NCI-H2227 (cell line): ENCODE measurements around the gene SIDT2.

ENCODE experiments used
- DNase-seq: peaks from one replicate; lab custom pipeline; 2025; ENCODE audit not compliant: unreplicated experiment; lab: John Stamatoyannopoulos, UW

The SIDT2 gene

DNA sequence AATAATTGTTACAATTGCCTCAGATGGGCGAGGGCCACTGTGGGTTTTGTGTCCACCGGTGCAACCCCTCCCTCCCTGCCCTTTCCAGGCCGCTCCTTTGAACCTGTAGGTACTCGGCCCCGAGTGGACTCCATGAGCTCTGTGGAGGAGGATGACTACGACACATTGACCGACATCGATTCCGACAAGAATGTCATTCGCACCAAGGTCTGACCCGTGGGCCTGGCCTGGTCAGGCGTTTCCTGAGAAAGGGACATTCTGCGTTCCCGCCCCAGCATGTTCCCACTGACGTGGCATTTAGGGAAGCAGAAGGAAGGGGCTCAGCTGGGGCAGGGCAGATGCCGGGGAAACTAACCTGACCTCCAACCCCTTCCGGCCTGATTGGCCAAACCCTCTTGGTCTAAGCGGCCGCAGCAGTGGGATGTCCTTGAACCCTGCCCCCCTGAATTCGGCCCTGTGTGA lies 10.1 kb downstream of the SIDT2 start:
- DNase-seq: no peak

- no peak for DNase-seq
These were observed 10.8 kb downstream of the SIDT2 start for GRCh38 chr11:117189191-117189940.

- DNase-seq: no peak
These were observed 11.5 kb downstream of the SIDT2 start for GRCh38 chr11:117189941-117190544.

DNA sequence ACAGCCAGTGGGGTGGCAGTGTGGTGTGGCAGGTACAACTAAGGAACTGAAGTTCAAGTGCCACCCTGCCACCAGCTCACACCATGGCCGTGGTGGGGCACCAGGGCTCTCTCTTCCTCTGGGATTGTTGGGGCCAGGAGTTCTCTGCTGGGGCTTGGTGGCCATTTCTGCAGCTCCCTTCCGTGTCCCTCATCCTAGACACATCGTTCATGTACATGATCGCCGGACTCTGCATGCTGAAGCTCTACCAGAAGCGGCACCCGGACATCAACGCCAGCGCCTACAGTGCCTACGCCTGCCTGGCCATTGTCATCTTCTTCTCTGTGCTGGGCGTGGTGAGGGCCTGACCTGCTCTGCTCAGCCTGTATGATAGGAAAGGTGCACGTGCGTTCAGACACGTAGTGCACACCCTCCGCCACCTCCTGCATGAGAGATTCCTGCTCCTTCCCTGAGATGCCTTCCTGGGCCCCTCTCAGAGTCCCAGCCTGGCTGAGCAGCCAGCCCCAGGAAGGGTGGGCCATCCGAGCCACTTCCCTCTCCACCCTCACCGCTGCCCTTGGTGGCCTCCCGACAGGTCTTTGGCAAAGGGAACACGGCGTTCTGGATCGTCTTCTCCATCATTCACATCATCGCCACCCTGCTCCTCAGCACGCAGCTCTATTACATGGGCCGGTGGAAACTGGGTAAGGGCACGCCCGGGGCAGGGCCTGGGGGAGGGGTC lies 13.3 kb downstream of the SIDT2 start:
- DNase-seq: no peak

GRCh38 chr11:117192401-117192875 lies 13.9 kb downstream of the SIDT2 start:
- no peak for DNase-seq

- DNase-seq: no peak
These were observed 14.8 kb downstream of the SIDT2 start for GRCh38 chr11:117193130-117194020.

DNA sequence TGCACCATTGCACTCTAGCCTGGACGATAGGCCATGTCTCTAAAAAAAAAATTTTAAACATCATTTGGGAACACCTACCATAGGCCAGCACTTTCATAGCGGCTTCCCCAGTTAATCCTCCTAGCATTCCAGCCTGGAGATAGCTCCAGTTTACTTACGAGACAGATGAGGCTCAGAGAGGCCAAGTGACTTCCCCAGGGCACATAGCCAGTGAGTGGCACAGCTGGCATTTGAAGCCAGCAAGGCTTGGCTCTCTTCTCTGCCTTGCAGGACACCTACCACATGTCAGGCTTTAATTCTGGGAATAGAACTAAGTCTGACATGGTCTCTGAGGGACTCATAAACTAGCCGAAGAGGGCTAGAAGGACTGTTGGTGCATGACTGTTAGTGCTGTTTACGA lies 15.7 kb downstream of the SIDT2 start:
- no peak for DNase-seq

GRCh38 chr11:117195258-117195657 lies 16.7 kb downstream of the SIDT2 start:
- no peak for DNase-seq

DNA sequence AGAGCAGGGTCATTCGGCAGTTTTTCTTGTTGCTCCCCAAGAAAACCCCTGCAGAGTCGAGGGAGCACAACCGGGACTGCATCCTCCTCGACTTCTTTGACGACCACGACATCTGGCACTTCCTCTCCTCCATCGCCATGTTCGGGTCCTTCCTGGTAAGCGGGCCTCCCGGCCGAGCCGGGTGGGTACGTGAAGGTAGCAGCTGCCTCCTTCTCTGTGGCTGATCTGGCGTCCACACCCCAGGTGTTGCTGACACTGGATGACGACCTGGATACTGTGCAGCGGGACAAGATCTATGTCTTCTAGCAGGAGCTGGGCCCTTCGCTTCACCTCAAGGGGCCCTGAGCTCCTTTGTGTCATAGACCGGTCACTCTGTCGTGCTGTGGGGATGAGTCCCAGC lies 17.2 kb downstream of the SIDT2 start:
- no peak for DNase-seq

DNA sequence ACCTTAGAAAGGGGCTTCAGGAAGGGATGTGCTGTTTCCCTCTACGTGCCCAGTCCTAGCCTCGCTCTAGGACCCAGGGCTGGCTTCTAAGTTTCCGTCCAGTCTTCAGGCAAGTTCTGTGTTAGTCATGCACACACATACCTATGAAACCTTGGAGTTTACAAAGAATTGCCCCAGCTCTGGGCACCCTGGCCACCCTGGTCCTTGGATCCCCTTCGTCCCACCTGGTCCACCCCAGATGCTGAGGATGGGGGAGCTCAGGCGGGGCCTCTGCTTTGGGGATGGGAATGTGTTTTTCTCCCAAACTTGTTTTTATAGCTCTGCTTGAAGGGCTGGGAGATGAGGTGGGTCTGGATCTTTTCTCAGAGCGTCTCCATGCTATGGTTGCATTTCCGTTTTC lies 18.5 kb downstream of the SIDT2 start:
- no peak for DNase-seq

- DNase-seq: peak; percentile 8
These were observed 19.2 kb downstream of the SIDT2 start for GRCh38 chr11:117197516-117198456.

DNA sequence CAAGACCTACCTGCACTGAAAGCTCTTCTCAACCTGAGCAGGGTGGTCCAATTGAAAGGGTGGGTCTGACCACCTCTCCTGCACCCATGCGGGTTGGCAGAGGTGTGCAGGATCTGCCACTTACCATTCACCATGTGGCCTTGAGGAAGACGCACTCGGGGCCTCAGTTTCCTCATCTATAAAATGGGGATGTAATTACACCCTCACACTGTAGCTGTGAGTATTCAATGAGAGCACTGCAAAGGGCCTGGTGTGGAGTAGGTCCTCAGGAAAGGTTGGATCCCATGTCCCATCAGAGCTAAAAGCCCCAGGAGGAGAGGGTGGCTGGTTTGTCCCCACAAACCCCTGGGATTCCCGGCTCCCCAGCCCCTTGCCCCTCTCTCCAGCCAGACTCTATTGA lies 20.1 kb downstream of the SIDT2 start:
- no peak for DNase-seq

DNA sequence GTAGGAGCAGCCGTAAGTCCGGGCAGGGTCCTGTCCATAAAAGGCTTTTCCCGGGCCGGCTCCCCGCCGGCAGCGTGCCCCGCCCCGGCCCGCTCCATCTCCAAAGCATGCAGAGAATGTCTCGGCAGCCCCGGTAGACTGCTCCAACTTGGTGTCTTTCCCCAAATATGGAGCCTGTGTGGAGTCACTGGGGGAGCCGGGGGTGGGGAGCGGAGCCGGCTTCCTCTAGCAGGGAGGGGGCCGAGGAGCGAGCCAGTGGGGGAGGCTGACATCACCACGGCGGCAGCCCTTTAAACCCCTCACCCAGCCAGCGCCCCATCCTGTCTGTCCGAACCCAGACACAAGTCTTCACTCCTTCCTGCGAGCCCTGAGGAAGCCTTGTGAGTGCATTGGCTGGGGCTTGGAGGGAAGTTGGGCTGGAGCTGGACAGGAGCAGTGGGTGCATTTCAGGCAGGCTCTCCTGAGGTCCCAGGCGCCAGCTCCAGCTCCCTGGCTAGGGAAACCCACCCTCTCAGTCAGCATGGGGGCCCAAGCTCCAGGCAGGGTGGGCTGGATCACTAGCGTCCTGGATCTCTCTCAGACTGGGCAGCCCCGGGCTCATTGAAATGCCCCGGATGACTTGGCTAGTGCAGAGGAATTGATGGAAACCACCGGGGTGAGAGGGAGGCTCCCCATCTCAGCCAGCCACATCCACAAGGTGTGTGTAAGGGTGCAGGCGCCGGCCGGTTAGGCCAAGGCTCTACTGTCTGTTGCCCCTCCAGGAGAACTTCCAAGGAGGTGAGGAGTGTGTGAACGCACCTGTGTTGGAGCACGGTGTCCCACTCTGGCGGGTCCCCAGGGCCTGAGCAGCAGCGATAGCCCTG lies 20.7 kb downstream of the SIDT2 start, which contains the start of gene TAGLN:
Gene TAGLN, plus strand, starts transcription at position 318 of the 863 bp plus-strand sequence. CDS start 3,644 bp downstream, outside the sequence.
- no peak for DNase-seq

DNA sequence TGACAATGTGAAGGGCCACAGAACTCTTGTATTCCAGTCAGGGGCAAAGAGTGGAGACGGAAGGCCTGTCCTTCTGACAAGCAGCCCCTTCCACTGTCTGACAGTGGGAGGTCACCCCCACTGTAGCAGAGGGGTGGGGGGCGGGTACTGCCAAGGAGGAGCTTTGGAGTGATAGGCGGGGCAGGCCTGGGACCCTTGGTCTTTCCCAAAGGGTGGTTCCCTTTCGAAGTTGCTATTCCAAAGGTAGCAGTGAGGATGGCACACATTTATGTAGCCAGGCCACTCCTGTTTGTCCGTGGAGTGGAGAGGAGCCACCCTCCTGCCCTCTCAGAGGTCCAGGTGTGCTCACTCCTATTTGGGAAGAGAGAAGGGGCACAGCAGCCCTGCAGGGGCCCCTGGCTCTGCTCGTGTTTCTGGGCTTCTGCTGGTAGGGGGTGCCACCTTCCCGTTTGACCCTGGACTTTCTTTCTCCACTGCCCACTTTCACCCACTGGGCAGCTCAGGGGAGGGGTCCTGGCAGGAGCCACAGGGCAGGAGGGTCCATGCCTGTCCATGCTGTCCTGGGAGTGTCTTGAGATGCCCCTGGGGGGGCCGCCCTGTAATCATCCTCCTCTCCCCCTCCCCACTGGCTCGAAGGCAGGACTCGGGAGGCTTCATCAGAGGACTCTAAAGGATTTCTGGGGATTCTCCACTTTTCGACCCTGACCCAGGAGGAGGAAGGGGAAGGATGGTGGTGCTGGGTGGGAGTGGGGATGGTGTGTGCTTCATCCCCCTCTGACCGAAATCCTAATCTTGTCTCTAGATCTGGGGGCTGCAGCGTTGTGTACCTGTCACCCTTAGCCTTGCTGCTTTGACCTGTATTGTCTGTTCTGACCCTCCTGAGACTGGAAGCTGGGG lies 21.6 kb downstream of the SIDT2 start:
- DNase-seq: no peak

- DNase-seq: no peak
These were observed 22.5 kb downstream of the SIDT2 start for GRCh38 chr11:117200813-117201657.

- DNase-seq: no peak
These were observed 23.2 kb downstream of the SIDT2 start for GRCh38 chr11:117201658-117202305.
